ENCODE results near the gene ELP5.

Gene ELP5

GRCh38 chr17:7256766-7257456 is 4.9 kb downstream of the ELP5 start:
- no peak for DNase-seq (ENCODE audit: low read depth)

GRCh38 chr17:7258731-7259554 is 6.9 kb downstream of the ELP5 start:
- DNase-seq (ENCODE audit: low read depth) = no peak

GRCh38 chr17:7259555-7259889 is 7.5 kb downstream of the ELP5 start:
- no peak for DNase-seq (ENCODE audit: low read depth)

- no peak for DNase-seq (ENCODE audit: low read depth)
Measured at GRCh38 chr17:7260151-7260550, 8.1 kb downstream of the ELP5 start.

- DNase-seq (ENCODE audit: low read depth) = no peak
Measured at GRCh38 chr17:7260651-7261378, 8.8 kb downstream of the ELP5 start.

- DNase-seq (ENCODE audit: low read depth) = no peak
Measured at GRCh38 chr17:7261379-7262191, 9.6 kb downstream of the ELP5 start.

- no peak for DNase-seq (ENCODE audit: low read depth)
Measured at GRCh38 chr17:7262192-7262934, 10.3 kb downstream of the ELP5 start, which contains the start of gene CLDN7. Gene CLDN7 (minus strand): TSS chr17:7262478. CDS start chr17:7262043, 435 bp downstream.

- no peak for DNase-seq (ENCODE audit: low read depth)
Measured at GRCh38 chr17:7262935-7263800, 11.2 kb downstream of the ELP5 start.

GRCh38 chr17:7263801-7264078 is 11.7 kb downstream of the ELP5 start:
- DNase-seq (ENCODE audit: low read depth) = no peak

- no peak for DNase-seq (ENCODE audit: low read depth)
Measured at GRCh38 chr17:7266784-7267183, 14.8 kb downstream of the ELP5 start.

- DNase-seq (ENCODE audit: low read depth) = no peak
Measured at GRCh38 chr17:7279448-7279847, 27.4 kb downstream of the ELP5 start.

- DNase-seq (ENCODE audit: low read depth) = peak; percentile 56
Measured at GRCh38 chr17:7280519-7281073, 28.6 kb downstream of the ELP5 start.

- DNase-seq (ENCODE audit: low read depth) = peak; percentile 68
Measured at GRCh38 chr17:7281074-7281952, 29.3 kb downstream of the ELP5 start, which contains the start of gene SLC2A4. Gene SLC2A4 (plus strand): TSS chr17:7281718. CDS start chr17:7281935, 217 bp downstream.

GRCh38 chr17:7281953-7282751 is 30.1 kb downstream of the ELP5 start:
- no peak for DNase-seq (ENCODE audit: low read depth)

GRCh38 chr17:7282752-7283321 is 30.8 kb downstream of the ELP5 start:
- DNase-seq (ENCODE audit: low read depth) = no peak

- DNase-seq (ENCODE audit: low read depth) = no peak
Measured at GRCh38 chr17:7283471-7284216, 31.6 kb downstream of the ELP5 start.

- no peak for DNase-seq (ENCODE audit: low read depth)
Measured at GRCh38 chr17:7284911-7285310, 32.9 kb downstream of the ELP5 start.

All from T-helper 22 cell (primary cell).